HEK293 (cell line): ENCODE data around the gene CSGALNACT2.
A peak's percentile ranks its signal among the peaks of the same experiment; 100 is the strongest.

ENCODE experiments used
- CTCF ChIA-PET: fragments of 350-600 bp; formaldehyde crosslinking; extraction: SDS; loops from one replicate; lab custom pipeline; 2021; ENCODE audit warnings: antibody characterized with exemption; lab: Yijun Ruan, JAX
- POLR2A ChIA-PET: fragments of 300-600 bp; formaldehyde crosslinking; extraction: SDS; loops from one replicate; lab custom pipeline; 2020; ENCODE audit warnings: antibody characterized with exemption, inconsistent platforms; lab: Yijun Ruan, JAX
- H3K27ac ChIP-seq: fragments of 200-500 bp; sonication (Bioruptor generic); 2 replicates; pipeline ENCODE4 v1.5.1; 2014; ENCODE audit warnings: low read depth, low read length, control low read depth, inconsistent platforms; ENCODE audit errors: extremely low read depth
- H3K36me3 ChIP-seq, 2 experiments: fragments of 200-500 bp in 1 of 2; sonication (Bioruptor generic) in 1 of 2; 1 replicate in 1 of 2; 2 replicates in 1 of 2; pipeline ENCODE4 v1.5.1; 2014 to 2017; ENCODE audit warnings: inconsistent platforms in 2 of 2, low read length in 2 of 2; ENCODE audit not compliant: control insufficient read depth in 2 of 2, insufficient read depth in 1 of 2
- H3K4me1 ChIP-seq: fragments of 200-500 bp; sonication (Bioruptor generic); 2 replicates; pipeline ENCODE4 v1.5.1; 2014; ENCODE audit warnings: mild to moderate bottlenecking, low read length, inconsistent platforms; ENCODE audit not compliant: control insufficient read depth, insufficient read depth
- H3K4me3 ChIP-seq: 2 replicates; pipeline ENCODE4 v1.5.1; 2011; ENCODE audit warnings: low read depth, mild to moderate bottlenecking, control low read depth, low read length, moderate library complexity
- H3K9me3 ChIP-seq: fragments of 200-500 bp; sonication (Bioruptor generic); 2 replicates; pipeline ENCODE4 v1.5.1; 2014; ENCODE audit warnings: low read depth, low read length, inconsistent platforms; ENCODE audit not compliant: control insufficient read depth, insufficient read depth
- HOXC10 ChIP-seq: sonication (generic); formaldehyde crosslinking; IDR thresholded peaks from 2 replicates; pipeline ENCODE4 v1.8.1; 2023; ENCODE audit warnings: mild to moderate bottlenecking, missing genetic modification reagents
- KLF1 ChIP-seq: fragments of 450-650 bp; formaldehyde crosslinking; IDR thresholded peaks from 2 replicates; pipeline ENCODE4 v1.5.1; 2016; ENCODE audit warnings: missing biosample characterization, missing genetic modification characterization
- KLF17 ChIP-seq: fragments of 450-650 bp; formaldehyde crosslinking; IDR thresholded peaks from 2 replicates; pipeline ENCODE4 v1.5.1; 2016; ENCODE audit warnings: missing biosample characterization, missing genetic modification characterization
- ZBTB1 ChIP-seq: fragments of 450-650 bp; formaldehyde crosslinking; IDR thresholded peaks from 2 replicates; pipeline ENCODE4 v1.5.1; 2016; ENCODE audit warnings: missing biosample characterization, missing genetic modification characterization
- ZBTB10 ChIP-seq: fragments of 450-650 bp; formaldehyde crosslinking; IDR thresholded peaks from 2 replicates; pipeline ENCODE4 v1.5.1; 2016; ENCODE audit warnings: missing biosample characterization, missing genetic modification characterization
- ZBTB44 ChIP-seq: fragments of 450-650 bp; IDR thresholded peaks from 2 replicates; pipeline ENCODE4 v1.5.1; 2018; ENCODE audit warnings: missing biosample characterization, mild to moderate bottlenecking, missing genetic modification characterization
- ZBTB6 ChIP-seq: fragments of 450-650 bp; formaldehyde crosslinking; IDR thresholded peaks from 2 replicates; pipeline ENCODE4 v1.5.1; 2017; ENCODE audit warnings: missing biosample characterization, missing genetic modification characterization
- ZNF132 ChIP-seq: fragments of 450-650 bp; formaldehyde crosslinking; IDR thresholded peaks from 2 replicates; pipeline ENCODE4 v1.5.1; 2017; ENCODE audit warnings: missing biosample characterization, missing genetic modification characterization, borderline replicate concordance
- ZNF18 ChIP-seq: fragments of 450-650 bp; formaldehyde crosslinking; IDR thresholded peaks from 2 replicates; pipeline ENCODE4 v1.5.1; 2016; ENCODE audit warnings: missing biosample characterization, missing genetic modification characterization
- ZNF2 ChIP-seq: fragments of 450-650 bp; formaldehyde crosslinking; IDR thresholded peaks from 2 replicates; pipeline ENCODE4 v1.5.1; 2016; ENCODE audit warnings: missing biosample characterization, missing genetic modification characterization
- ZNF211 ChIP-seq: fragments of 450-650 bp; formaldehyde crosslinking; IDR thresholded peaks from 2 replicates; pipeline ENCODE4 v1.5.1; 2016; ENCODE audit warnings: low read depth, missing biosample characterization, missing genetic modification characterization
- ZNF596 ChIP-seq: fragments of 450-650 bp; IDR thresholded peaks from 2 replicates; pipeline ENCODE4 v1.5.0; 2018; ENCODE audit warnings: missing biosample characterization, mild to moderate bottlenecking, missing genetic modification characterization, moderate library complexity
- ZNF600 ChIP-seq: fragments of 450-650 bp; formaldehyde crosslinking; IDR thresholded peaks from 2 replicates; pipeline ENCODE4 v1.5.1; 2016; ENCODE audit warnings: missing biosample characterization, missing genetic modification characterization
- ZNF621 ChIP-seq: fragments of 450-650 bp; formaldehyde crosslinking; IDR thresholded peaks from 2 replicates; pipeline ENCODE4 v1.5.1; 2017; ENCODE audit warnings: missing biosample characterization, missing genetic modification characterization
- ZNF660 ChIP-seq: fragments of 450-650 bp; IDR thresholded peaks from 2 replicates; pipeline ENCODE4 v1.5.1; 2018; ENCODE audit warnings: missing biosample characterization, mild to moderate bottlenecking, missing genetic modification characterization
- ZNF677 ChIP-seq: fragments of 450-650 bp; IDR thresholded peaks from 2 replicates; pipeline ENCODE4 v1.5.0; 2018; ENCODE audit warnings: missing biosample characterization, mild to moderate bottlenecking, missing genetic modification characterization, moderate library complexity
- ZNF701 ChIP-seq: fragments of 450-650 bp; formaldehyde crosslinking; IDR thresholded peaks from 2 replicates; pipeline ENCODE4 v1.5.1; 2016; ENCODE audit warnings: missing biosample characterization, missing genetic modification characterization
- ZNF76 ChIP-seq: fragments of 450-650 bp; formaldehyde crosslinking; IDR thresholded peaks from 2 replicates; pipeline ENCODE4; 2016; ENCODE audit warnings: low read depth, missing biosample characterization, missing genetic modification characterization, borderline replicate concordance
- ZSCAN5A ChIP-seq: fragments of 450-650 bp; formaldehyde crosslinking; IDR thresholded peaks from 2 replicates; pipeline ENCODE4 v1.5.1; 2016; ENCODE audit warnings: missing biosample characterization, missing genetic modification characterization
- ZXDB ChIP-seq: fragments of 450-650 bp; formaldehyde crosslinking; IDR thresholded peaks from 2 replicates; pipeline ENCODE4 v1.5.1; 2016; ENCODE audit warnings: missing biosample characterization, missing genetic modification characterization

CSGALNACT2 gene

GRCh38 chr10:43102063-43102828, 36.0 kb upstream of the CSGALNACT2 start:
- Histone ChIP-seq H3K36me3 (no peaks in the 10 kb centered on the region), H3K9me3 (no peaks in the 10 kb centered on the region), H3K27ac (no peak overlapping the region), H3K4me1 (no peaks in the 10 kb centered on the region), H3K4me3 (no peak overlapping the region)
- POLR2A ChIA-PET, result interaction anchor here (0.6 kb wide), 1 partner anchor 468 kb away, joined by 3 read pairs; no protein-coding TSS in a partner anchor
- CTCF ChIA-PET, result interaction anchor here (1.2 kb wide), 1 partner anchor 236 kb away, joined by 4 read pairs; no protein-coding TSS in a partner anchor
- TF ChIP-seq ZBTB44 (tag by site-specific recombination) (no peak), HOXC10 (no peak), ZNF621 (no peak), ZNF2 (tag by site-specific recombination) (no peak), ZNF596 (tag by site-specific recombination) (no peak), ZBTB10 (tag by site-specific recombination) (no peak), KLF1 (tag by site-specific recombination) (no peak), ZNF132 (no peak), ZNF701 (tag by site-specific recombination) (no peak)

- Histone ChIP-seq H3K9me3 (no peaks in the 10 kb centered on the region), H3K27ac (no peak overlapping the region; the same call in 1 of the 2 replicates), H3K4me1 (no peaks in the 10 kb centered on the region), H3K36me3 (no peaks in the 10 kb centered on the region), H3K4me3 (peak overlapping the region; percentile 27)
- CTCF ChIA-PET, result interaction anchor here (0.6 to 1.2 kb wide), 10 partner anchors 32 to 243 kb away, joined by 3 to 8 read pairs (median 4); partner anchors contain the start of gene CSGALNACT2
- POLR2A ChIA-PET, result no interaction called here
- TF ChIP-seq KLF17 (tag by site-specific recombination) (peak; percentile 95), ZXDB (tag by site-specific recombination) (peak; percentile 62), HOXC10 (no peak), ZBTB6 (no peak), ZBTB1 (tag by site-specific recombination) (no peak), ZNF76 (tag by site-specific recombination) (peak; percentile 32; the same call in 1 of the 2 replicates), ZNF677 (tag by site-specific recombination) (no peak), ZNF211 (tag by site-specific recombination) (no peak), ZSCAN5A (tag by site-specific recombination) (no peak), ZNF18 (tag by site-specific recombination) (no peak), ZNF600 (tag by site-specific recombination) (peak; percentile 64; the same call in 1 of the 2 replicates), ZNF660 (no peak; the same call in 1 of the 2 replicates), KLF1 (tag by site-specific recombination) (peak; percentile 97)
Observed at GRCh38 chr10:43105102-43105955, 32.9 kb upstream of the CSGALNACT2 start.
